Lung (tissue), 12 donors: ENCODE data around the gene BMP7. TPM values are rescaled to one million over a fixed set of nuclear protein-coding genes. Genes with fewer than 3 reads are reported as not detected.

Experiments
- ATAC-seq: fragments of 200-7000 bp; cut with Tn5 transposase; one replicate; pipeline ENCODE4 v1.9.1; 2020; ENCODE audit warnings: moderate number of reproducible peaks; ENCODE audit not compliant: insufficient read depth, low FRiP score
- DNase-seq, 3 donors: peaks; one replicate each; pipeline ENCODE4 v3.0.0-alpha.2; 2013 to 2017
- H3K27ac ChIP-seq, 2 donors: one replicate each; pipeline ENCODE4 v1.5.1; 2013; ENCODE audit warnings: mild to moderate bottlenecking in 2 of 2, moderate library complexity in 2 of 2, control low read depth in 1 of 2, inconsistent platforms in 1 of 2, low read depth in 1 of 2, low read length in 1 of 2
- H3K27me3 ChIP-seq, 3 donors: one replicate each; pipeline ENCODE4 v1.5.1; 2013; ENCODE audit warnings: low read length in 2 of 3; ENCODE audit not compliant: control insufficient read depth in 3 of 3, insufficient read depth in 3 of 3
- H3K36me3 ChIP-seq, 4 donors: one replicate each; pipeline ENCODE4 v1.5.1; 2013; ENCODE audit warnings: low read length in 4 of 4, mild to moderate bottlenecking in 1 of 4, moderate library complexity in 1 of 4; ENCODE audit not compliant: control insufficient read depth in 4 of 4, insufficient read depth in 4 of 4
- H3K4me1 ChIP-seq, 5 donors: one replicate each; pipeline ENCODE4 v1.5.1; 2013; ENCODE audit warnings: low read length in 5 of 5, mild to moderate bottlenecking in 2 of 5, moderate library complexity in 1 of 5; ENCODE audit not compliant: control insufficient read depth in 5 of 5, insufficient read depth in 5 of 5
- H3K4me3 ChIP-seq: one replicate; pipeline ENCODE4 v1.5.1; 2013; ENCODE audit warnings: mild to moderate bottlenecking, control low read depth, moderate library complexity
- H3K9ac ChIP-seq, 2 donors: one replicate each; pipeline ENCODE4 v1.5.1; 2013; ENCODE audit warnings: low read length in 2 of 2, control low read depth in 1 of 2; ENCODE audit not compliant: insufficient read depth in 1 of 2
- H3K9me3 ChIP-seq, 4 donors: one replicate each; pipeline ENCODE4 v1.5.1; 2013; ENCODE audit warnings: low read length in 3 of 4, mild to moderate bottlenecking in 1 of 4, moderate library complexity in 1 of 4; ENCODE audit not compliant: control insufficient read depth in 4 of 4, insufficient read depth in 3 of 4
- WGBS, 2 donors: extraction: QIAGEN DNeasy Blood & Tissue Kit; methylation state at CpG; one replicate each; pipeline ENCODE4 v1.1.7; 2013; 5-methylcytosine and 5-hydroxymethylcytosine counted together
- polyA plus RNA-seq, 2 donors: library from polyadenylated mRNA; stranded (reverse); fragments of 200-250 nt; gene quantifications; one replicate each; pipeline ENCODE4 v1.2.1, GENCODE V29; 2013
- total RNA-seq, 2 donors: library from RNA; depleted of rRNA in 1 of 2; stranded (reverse); fragments of >200 nt in 1 of 2; gene quantifications; one replicate each; pipeline ENCODE4 v1.2.1, GENCODE V29; 2014 to 2021
- TF ChIP-seq, protein P1 (sequence below): IDR thresholded peaks from 2 replicates; pipeline ENCODE4 v1.5.1; 2012; ENCODE audit warnings: mild to moderate bottlenecking; ENCODE audit errors: control extremely low read depth, extremely low read depth
- donor health status: control.
- donor health status: control.
- donor health status: Bipolar disorder and iron deficiency.
- donor health status: healthy.
- donor health status: DM: yes; HTN: yes; CAD: no.

The BMP7 gene
- total and polyA plus RNA-seq, 4 donors = 0.67 to 10.3 (median 1.4) TPM

DNA sequence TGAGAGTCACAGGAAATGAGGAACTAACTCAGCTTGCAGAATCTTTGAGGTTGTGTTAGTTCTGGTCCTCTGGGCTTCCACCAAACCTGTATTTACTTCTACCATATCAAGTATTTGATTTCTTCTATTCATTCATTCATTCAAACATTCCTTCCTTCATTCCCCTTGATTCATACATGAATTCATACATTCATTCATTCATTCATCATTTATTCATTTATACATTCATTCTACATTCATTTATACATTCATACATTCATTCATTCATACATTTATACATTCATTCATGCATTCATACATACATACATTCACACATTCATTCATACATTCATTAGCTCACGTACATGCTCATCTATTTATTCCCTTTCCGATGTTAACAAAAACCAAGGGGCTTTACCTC is 120.3 kb downstream of the BMP7 start:
- Histone ChIP-seq H3K4me1 (peaks cover 0 to 10% (median 0%) of the 10 kb centered on the region in 5 donors), H3K27ac (no peak overlapping the region), H3K4me3 (no peak overlapping the region), H3K9ac (no peak overlapping the region), H3K36me3 (no peaks in the 10 kb centered on the region), H3K9me3 (peaks cover 0 to 2% (median 0%) of the 10 kb centered on the region in 4 donors), H3K27me3 (peaks cover 0 to 2% (median 0%) of the 10 kb centered on the region in 3 donors)
- DNase-seq = no peak
- TF ChIP-seq, protein P1, sequence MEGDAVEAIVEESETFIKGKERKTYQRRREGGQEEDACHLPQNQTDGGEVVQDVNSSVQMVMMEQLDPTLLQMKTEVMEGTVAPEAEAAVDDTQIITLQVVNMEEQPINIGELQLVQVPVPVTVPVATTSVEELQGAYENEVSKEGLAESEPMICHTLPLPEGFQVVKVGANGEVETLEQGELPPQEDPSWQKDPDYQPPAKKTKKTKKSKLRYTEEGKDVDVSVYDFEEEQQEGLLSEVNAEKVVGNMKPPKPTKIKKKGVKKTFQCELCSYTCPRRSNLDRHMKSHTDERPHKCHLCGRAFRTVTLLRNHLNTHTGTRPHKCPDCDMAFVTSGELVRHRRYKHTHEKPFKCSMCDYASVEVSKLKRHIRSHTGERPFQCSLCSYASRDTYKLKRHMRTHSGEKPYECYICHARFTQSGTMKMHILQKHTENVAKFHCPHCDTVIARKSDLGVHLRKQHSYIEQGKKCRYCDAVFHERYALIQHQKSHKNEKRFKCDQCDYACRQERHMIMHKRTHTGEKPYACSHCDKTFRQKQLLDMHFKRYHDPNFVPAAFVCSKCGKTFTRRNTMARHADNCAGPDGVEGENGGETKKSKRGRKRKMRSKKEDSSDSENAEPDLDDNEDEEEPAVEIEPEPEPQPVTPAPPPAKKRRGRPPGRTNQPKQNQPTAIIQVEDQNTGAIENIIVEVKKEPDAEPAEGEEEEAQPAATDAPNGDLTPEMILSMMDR = no peak
- ATAC-seq = no peak
- WGBS, 2 donors = 93 to 94% methylated on average over 2 of the region's 2 CpGs

DNA sequence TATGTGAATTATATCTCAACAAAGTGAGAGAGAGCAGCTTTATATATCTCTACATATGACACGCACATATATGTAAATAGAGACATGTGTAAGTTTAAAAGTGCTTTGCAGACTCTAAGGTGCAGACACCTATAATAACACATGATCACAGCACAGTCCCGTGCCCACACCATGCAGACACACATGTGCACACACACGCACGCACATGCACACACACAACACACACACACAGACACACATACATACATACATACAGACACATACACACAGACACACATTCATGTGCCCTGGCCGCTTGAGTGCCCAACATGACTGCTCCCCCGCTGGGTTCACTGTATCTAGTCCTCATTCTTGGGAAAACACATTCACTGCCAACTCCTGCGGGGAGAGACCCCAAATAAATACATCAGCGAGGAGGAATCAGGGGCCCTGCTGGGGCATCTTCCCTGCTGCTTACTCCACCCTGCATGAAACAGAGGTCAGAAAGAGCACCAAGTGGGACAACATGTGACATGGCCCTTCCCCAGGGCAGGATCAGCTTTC is 121.3 kb downstream of the BMP7 start:
- Histone ChIP-seq H3K27ac (no peak overlapping the region), H3K27me3 (peaks cover 0 to 2% (median 0%) of the 10 kb centered on the region in 3 donors), H3K4me1 (peaks cover 0 to 10% (median 0%) of the 10 kb centered on the region in 5 donors), H3K4me3 (no peak overlapping the region), H3K9me3 (peaks cover 0 to 2% (median 0%) of the 10 kb centered on the region in 4 donors), H3K36me3 (no peaks in the 10 kb centered on the region), H3K9ac (no peak overlapping the region)
- TF ChIP-seq, protein P1 = no peak
- ATAC-seq (no peak), DNase-seq (no peak)
- WGBS, 2 donors = 78 to 88% methylated on average over 8 of the region's 8 CpGs

DNA sequence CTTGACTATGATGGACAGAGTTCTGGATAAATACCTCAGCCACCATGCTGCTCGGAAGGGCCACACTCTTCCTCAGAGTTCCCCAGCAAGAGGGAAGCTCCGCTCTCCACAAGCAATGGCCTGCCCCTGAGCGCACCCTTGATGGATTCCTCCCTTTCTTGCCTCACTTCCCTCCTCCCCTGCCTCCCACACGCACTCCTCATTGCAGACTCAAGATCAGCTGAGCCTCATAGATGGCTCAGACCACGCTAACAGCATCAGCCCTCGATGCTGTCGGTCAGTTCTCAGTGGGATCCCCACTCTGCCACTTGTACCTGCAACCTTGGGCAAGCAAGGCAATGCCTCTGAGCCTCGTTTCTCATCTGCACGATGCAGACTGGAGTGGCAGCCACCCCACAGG is 123.3 kb downstream of the BMP7 start:
- 81 to 83% methylated on average over 9 of the region's 9 CpGs for WGBS, 2 donors
- DNase-seq = no peak
- no peaks in the 10 kb centered on the region for H3K36me3 ChIP-seq
- TF ChIP-seq, protein P1 = no peak
- peaks cover 0 to 2% (median 0%) of the 10 kb centered on the region in 3 donors for H3K27me3 ChIP-seq
- no peak overlapping the region for H3K27ac ChIP-seq
- no peak overlapping the region for H3K4me3 ChIP-seq
- H3K9me3 ChIP-seq = peaks cover 0 to 2% (median 0%) of the 10 kb centered on the region in 4 donors
- H3K9ac ChIP-seq = no peak overlapping the region
- no peak for ATAC-seq
- peaks cover 0 to 6% (median 0%) of the 10 kb centered on the region in 5 donors for H3K4me1 ChIP-seq

DNA sequence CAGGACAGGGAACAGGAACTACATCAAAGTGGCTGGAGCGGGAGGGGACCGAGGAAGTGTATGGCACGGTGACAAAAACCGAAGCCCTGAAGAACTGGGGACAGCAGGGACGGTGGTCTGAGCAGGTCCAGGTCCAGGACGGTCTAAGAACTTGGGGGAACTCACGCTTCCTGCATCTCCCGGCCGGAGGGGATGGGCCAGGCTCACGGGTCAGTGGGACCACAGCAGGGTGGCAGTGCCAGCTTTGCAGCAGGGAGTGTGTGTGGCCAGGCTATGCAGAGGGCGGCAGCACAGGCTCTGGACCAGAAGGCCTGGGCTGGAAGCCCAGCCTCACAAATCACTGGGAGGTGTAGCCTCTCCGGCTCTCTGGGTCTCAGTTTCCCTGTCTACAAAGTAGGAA is 123.8 kb downstream of the BMP7 start:
- Histone ChIP-seq H3K36me3 (no peaks in the 10 kb centered on the region), H3K4me3 (no peak overlapping the region), H3K27me3 (peaks cover 0 to 2% (median 0%) of the 10 kb centered on the region in 3 donors), H3K27ac (no peak overlapping the region), H3K9me3 (no peaks in the 10 kb centered on the region), H3K9ac (no peak overlapping the region), H3K4me1 (peaks cover 0 to 1% (median 0%) of the 10 kb centered on the region in 5 donors)
- DNase-seq = no peak
- TF ChIP-seq, protein P1 = no peak
- 75 to 78% methylated on average over 12 of the region's 12 CpGs for WGBS, 2 donors
- no peak for ATAC-seq
